ENCODE measurements around the gene TANGO6.

DNA sequence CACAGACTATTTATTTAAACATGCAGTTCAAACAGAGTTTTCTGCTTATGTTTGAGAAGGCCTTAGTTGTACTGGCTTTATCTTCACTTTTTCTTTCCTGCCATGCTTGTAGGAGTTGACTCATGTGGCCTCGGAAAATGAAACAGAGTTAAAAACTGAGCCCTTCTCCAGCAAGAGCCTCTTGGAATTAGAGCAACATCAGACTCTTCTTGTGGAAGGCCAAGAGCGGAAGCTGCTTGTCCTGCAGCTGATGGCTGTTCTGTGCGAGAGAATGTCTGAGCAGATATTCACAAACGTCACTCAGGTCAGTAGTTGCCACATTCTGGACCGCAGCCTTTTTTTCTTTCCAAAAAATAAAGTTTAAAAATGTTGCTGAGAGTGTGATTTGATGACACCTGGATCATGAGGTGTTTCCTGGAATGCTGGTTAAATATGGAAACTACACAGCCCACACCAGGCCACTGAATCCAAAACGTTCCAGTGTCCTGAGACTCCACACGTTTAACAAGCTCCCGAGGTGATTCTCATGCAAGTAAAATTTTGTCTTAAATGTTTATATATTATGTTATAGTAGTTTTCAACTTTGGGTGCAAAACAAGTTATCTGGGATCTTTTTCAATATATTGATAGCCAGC, 65.9 kb downstream of the TANGO6 start:
- TF ChIP-seq, protein P1, sequence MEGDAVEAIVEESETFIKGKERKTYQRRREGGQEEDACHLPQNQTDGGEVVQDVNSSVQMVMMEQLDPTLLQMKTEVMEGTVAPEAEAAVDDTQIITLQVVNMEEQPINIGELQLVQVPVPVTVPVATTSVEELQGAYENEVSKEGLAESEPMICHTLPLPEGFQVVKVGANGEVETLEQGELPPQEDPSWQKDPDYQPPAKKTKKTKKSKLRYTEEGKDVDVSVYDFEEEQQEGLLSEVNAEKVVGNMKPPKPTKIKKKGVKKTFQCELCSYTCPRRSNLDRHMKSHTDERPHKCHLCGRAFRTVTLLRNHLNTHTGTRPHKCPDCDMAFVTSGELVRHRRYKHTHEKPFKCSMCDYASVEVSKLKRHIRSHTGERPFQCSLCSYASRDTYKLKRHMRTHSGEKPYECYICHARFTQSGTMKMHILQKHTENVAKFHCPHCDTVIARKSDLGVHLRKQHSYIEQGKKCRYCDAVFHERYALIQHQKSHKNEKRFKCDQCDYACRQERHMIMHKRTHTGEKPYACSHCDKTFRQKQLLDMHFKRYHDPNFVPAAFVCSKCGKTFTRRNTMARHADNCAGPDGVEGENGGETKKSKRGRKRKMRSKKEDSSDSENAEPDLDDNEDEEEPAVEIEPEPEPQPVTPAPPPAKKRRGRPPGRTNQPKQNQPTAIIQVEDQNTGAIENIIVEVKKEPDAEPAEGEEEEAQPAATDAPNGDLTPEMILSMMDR (IDR thresholded peaks at IDR 0.05), result no peak
- no peak for TF ChIP-seq ZFX (IDR thresholded peaks at IDR 0.05; ENCODE audit: borderline replicate concordance)
